GM21528 (cell line): Measurements from ENCODE around the gene IL36RN.

ENCODE experiments used
- ATAC-seq: cut with Tn5 transposase; IDR thresholded peaks from one replicate; pipeline ENCODE4 v1.9.1; 2021; ENCODE audit warnings: mild to moderate bottlenecking, moderate library complexity; ENCODE audit not compliant: unreplicated experiment, low FRiP score

The IL36RN gene

DNA sequence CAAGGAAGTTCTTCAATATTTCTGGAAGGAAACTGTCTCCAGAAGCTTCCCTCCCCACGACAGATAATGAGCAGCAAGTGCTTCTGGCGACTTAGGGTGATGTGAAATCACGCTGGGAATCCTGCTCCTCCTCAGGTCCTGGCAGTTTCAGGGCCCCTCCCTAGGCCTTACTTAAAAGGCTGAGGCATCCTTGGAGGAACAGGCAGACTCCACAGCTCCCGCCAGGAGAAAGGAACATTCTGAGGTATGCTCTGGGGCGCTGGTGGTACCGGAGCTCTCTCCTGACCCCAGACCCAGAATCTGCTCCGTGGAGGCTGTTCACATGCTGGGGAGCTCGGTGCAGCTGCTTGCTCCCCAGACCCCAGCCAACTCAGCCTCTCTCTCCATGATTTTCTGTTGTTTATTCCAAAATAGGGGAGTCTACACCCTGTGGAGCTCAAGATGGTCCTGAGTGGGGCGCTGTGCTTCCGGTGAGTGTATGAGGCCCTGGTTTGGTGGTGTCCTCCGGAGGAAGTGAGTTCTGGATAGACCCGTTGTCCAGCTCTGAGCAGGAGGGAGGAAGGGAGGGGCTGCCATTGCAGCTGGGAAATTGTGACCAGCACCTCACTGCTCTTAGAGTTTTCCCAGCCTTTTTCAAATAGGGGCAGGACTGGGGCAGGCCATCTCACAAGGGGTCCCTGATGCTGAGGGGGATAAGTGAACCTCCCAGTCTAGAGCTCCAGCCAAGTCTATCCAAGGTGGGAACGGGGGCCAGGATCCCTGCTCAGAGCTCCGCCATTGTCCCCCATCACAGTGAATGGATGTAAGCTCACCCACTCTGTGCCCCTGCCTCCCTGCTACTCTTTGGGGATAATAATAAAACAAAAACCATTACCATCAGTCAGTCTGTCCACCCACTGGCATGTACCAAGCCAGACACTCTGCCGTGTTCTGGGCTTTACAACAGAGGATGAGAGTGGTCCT is at the start of gene IL36RN:
TSS of gene IL36RN (plus strand) at position 201 of the 963 bp plus-strand sequence. CDS start at position 442, 241 bp downstream.
- ATAC-seq, result no peak

DNA sequence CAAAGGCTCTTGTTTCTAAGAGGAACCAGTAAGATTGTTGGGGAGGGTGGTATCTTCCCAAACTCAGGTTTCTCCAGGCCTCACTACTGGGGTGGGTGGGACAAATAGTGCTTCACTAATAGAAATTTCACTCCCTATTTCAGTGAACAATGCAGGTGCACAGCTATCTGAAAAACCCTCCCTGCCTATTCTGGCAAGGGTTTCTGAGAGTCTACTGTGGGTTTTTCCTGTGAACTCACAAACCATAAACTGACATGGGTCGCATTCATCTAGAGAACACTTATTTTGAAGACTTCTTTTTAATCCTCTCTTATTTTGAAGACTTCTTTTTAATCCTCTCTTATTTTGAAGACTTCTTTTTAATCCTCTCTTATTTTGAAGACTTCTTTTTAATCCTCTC is 49.4 kb upstream of the IL36RN start:
- no peak for ATAC-seq

- ATAC-seq, result no peak
Observed at GRCh38 chr2:113010088-113010487, 48.9 kb upstream of the IL36RN start.

DNA sequence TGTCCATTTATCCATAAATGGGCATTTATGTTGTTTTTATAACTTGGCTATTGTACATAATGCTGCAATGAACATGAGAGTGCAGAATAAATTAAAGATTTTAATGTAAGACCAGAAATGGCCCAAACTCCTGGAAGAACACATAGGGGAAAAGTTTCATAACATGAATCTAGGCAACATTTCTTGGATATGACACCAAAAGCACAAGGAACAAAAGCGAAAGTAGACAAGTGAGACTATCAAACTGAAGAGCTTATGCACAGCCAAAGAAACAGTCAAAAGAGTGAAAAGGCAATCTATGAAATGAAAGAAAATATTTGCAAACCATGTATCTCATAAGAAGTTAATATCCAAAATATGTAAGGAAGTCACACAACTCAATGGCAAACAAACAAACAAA is 47.9 kb upstream of the IL36RN start:
- ATAC-seq, result no peak

DNA sequence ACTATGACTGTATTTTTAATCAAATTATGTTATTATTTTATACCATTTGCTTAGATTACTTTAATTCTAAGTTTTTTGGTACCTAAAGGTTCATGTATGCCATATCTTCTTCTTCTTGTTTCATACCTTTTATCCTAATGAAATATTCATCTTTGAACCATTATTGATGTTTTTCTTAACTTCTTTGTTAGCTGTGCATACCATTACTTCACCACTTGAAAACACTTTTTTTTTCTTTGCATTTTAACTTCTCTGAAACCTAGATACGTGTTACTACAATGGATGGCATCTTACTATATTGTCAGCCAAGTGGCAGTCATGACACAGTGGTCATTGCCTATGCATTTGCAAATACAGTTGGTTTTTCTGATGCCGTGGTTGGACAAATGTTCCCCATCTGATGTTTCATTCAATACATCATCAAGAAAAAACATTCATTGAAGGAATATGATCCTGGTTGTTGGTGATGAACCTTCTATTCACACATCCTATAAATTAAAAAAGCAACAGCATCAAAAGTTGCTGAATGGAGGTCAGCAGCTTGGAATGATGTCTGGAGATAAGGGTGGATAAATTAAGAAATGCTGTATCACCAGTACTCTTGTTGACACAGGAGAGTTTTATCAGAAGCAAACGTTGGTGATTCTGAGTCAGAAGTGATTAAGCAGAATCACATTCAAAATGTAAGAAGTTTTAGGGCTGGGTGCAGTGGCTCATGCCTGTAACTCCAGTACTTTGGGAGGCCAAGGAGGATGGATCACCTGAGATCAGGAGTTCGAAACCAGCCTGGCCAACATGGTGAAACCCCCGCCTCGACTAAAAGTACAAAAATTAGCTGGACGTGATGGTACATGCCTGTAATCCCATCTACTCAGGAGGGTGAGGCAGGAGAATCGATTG is 46.3 kb upstream of the IL36RN start:
- ATAC-seq, result no peak

- no peak for ATAC-seq
Observed at GRCh38 chr2:113013336-113013661, 45.7 kb upstream of the IL36RN start.

- ATAC-seq, result no peak
Observed at GRCh38 chr2:113014067-113014466, 44.9 kb upstream of the IL36RN start.

DNA sequence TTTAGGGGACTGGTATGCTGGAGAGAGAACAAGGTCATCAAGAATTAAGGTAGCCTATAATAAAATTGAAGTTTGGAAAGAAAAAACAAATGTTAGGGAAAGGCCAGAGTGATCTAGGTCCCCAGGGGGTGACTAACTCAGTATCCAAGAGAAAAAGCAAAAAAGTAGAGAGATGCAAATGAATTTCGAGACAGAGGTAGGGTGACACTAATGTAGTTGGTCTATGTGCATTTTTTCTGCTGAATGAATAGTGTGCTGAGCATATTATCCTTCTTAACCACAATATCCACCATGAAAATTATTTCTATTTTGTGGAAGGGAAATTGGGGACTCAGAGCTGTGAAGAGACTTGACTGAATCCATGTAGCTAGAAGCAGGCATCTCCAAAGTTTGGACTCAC is 44.0 kb upstream of the IL36RN start:
- no peak for ATAC-seq

DNA sequence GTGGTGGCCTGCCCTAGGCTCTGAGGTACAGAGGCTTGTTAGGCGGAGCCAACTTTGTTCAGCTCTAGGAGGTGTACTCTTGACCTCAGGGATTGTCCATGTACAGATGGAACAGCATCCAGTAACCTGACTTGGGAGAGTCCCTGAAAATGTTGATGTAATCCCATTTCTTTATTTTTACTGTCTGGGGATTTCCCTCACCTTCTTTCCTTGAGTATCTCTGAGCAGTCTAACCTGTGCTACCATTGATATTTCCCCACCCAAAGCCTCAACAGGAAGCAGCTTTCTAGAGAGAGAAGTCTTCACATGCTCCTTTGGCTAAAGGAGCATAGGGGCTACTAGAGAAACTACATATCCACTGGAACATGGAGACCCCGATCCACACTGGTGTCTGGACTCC is 43.3 kb upstream of the IL36RN start:
- no peak for ATAC-seq

- no peak for ATAC-seq
Observed at GRCh38 chr2:113018509-113018908, 40.5 kb upstream of the IL36RN start.

- ATAC-seq, result no peak
Observed at GRCh38 chr2:113021312-113021711, 37.7 kb upstream of the IL36RN start.

GRCh38 chr2:113024764-113025163 is 34.2 kb upstream of the IL36RN start:
- ATAC-seq, result no peak

GRCh38 chr2:113025737-113026136 is 33.3 kb upstream of the IL36RN start:
- ATAC-seq, result no peak

DNA sequence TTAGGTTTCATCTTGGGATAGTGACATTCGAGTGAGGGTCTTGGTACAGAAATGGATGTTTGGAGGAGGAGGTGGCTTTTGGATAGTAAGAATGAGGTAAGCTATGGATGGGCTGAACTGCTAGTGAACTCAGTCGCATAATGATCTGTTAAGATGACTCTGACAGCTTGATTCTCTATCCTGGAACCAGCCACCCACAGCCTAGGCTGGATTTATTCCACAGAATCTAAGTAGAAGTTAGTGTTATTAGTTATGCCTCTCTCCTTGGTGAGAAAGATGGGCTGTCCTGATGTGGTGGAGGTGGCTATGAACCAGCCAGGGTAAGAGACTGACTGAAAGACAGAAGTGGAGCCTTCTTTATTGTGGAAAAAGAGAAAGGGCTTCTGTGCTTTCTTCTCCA is 31.3 kb upstream of the IL36RN start:
- ATAC-seq, result no peak

GRCh38 chr2:113028112-113028511 is 30.9 kb upstream of the IL36RN start:
- no peak for ATAC-seq

- no peak for ATAC-seq
Observed at GRCh38 chr2:113032737-113033136, 26.3 kb upstream of the IL36RN start.

DNA sequence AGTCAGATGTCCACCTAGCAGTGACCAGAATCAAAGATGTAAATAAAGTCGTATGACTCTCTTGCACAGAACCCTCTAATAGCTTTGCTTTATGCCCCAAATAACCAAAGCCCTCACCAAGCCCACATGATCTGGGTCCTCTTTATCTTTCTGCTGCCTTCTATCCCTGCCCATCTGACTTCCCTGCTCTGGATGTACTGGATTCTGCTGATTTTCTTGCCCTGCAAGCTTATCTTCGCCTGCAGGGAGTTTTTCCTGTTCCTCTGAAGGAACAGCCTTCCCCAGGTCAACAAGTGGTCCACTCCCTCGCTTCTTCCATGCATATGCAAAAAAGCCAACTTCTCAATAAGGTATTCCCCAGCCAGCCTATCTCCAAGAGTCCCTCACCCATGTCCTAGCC is 25.0 kb upstream of the IL36RN start:
- ATAC-seq, result no peak

GRCh38 chr2:113036763-113037162 is 22.2 kb upstream of the IL36RN start:
- no peak for ATAC-seq

- ATAC-seq, result no peak
Observed at GRCh38 chr2:113038291-113038690, 20.7 kb upstream of the IL36RN start.

GRCh38 chr2:113039158-113039557 is 19.8 kb upstream of the IL36RN start:
- ATAC-seq, result no peak

- no peak for ATAC-seq
Observed at GRCh38 chr2:113039719-113040118, 19.3 kb upstream of the IL36RN start.
